Hepatocyte (in vitro differentiated cells): Measurements from ENCODE around the gene TMED10. TPM values are rescaled to one million over a fixed set of nuclear protein-coding genes. Genes with fewer than 3 reads are reported as not detected.

ENCODE experiments used
- DNase-seq: peaks from one replicate; pipeline ENCODE4 v3.0.0-alpha.2; 2016; ENCODE audit warnings: low spot score
- H2AFZ ChIP-seq: fragments of 200-600 bp; sonication (generic); 2 replicates; pipeline ENCODE4 v1.6.0; 2016; ENCODE audit warnings: antibody characterized with exemption, mild to moderate bottlenecking
- H3K27ac ChIP-seq: fragments of 200-600 bp; sonication (generic); 2 replicates; pipeline ENCODE4 v1.5.1; 2016; ENCODE audit warnings: mild to moderate bottlenecking
- H3K27me3 ChIP-seq: fragments of 200-600 bp; sonication (generic); 2 replicates; pipeline ENCODE4 v1.6.1; 2016
- H3K36me3 ChIP-seq: fragments of 200-600 bp; sonication (generic); replicated peaks from 2 replicates; pipeline ENCODE4 v1.5.1; 2016; ENCODE audit warnings: low read depth; ENCODE audit not compliant: insufficient read depth
- H3K4me1 ChIP-seq: fragments of 200-600 bp; sonication (generic); 2 replicates; pipeline ENCODE4 v1.5.1; 2016; ENCODE audit warnings: mild to moderate bottlenecking, moderate library complexity; ENCODE audit not compliant: insufficient read depth
- H3K4me2 ChIP-seq: fragments of 200-600 bp; sonication (generic); 2 replicates; pipeline ENCODE4 v1.6.0; 2016
- H3K4me3 ChIP-seq: fragments of 200-600 bp; sonication (generic); 2 replicates; pipeline ENCODE4 v1.5.1; 2016; ENCODE audit warnings: mild to moderate bottlenecking
- H3K79me2 ChIP-seq: fragments of 200-600 bp; sonication (generic); 2 replicates; pipeline ENCODE4 v1.6.0; 2017; ENCODE audit warnings: mild to moderate bottlenecking
- H3K9me2 ChIP-seq: fragments of 200-600 bp; sonication (generic); replicated peaks from 2 replicates; pipeline ENCODE4 v1.6.0; 2017; ENCODE audit warnings: mild to moderate bottlenecking; ENCODE audit not compliant: insufficient read depth
- H3K9me3 ChIP-seq: fragments of 200-600 bp; sonication (generic); 2 replicates; pipeline ENCODE4 v1.5.1; 2016; ENCODE audit warnings: low read depth, mild to moderate bottlenecking
- H4K20me1 ChIP-seq: fragments of 200-600 bp; sonication (generic); 2 replicates; pipeline ENCODE4 v1.6.0; 2016; ENCODE audit warnings: mild to moderate bottlenecking; ENCODE audit not compliant: insufficient read depth, poor library complexity, severe bottlenecking
- CTCF ChIP-seq: fragments of 200-600 bp; sonication (generic); IDR thresholded peaks from 2 replicates; pipeline ENCODE4 v1.5.1; 2016; ENCODE audit warnings: antibody characterized with exemption, mild to moderate bottlenecking; ENCODE audit not compliant: poor library complexity
- EZH2 ChIP-seq: fragments of 200-600 bp; sonication (generic); IDR thresholded peaks from 2 replicates; pipeline ENCODE4 v1.6.1; 2016; ENCODE audit warnings: antibody characterized with exemption, mild to moderate bottlenecking, borderline replicate concordance
- EZH2phosphoT487 ChIP-seq: fragments of 200-600 bp; sonication (generic); IDR thresholded peaks from one replicate; pipeline ENCODE4 v1.6.1; 2018; ENCODE audit warnings: antibody characterized with exemption, mild to moderate bottlenecking, low read depth, moderate library complexity; ENCODE audit not compliant: unreplicated experiment, severe bottlenecking
- WGBS: methylation state at CpG from one replicate; pipeline ENCODE4 v1.1.6; 2016; ENCODE audit warnings: low lambda C conversion rate; ENCODE audit errors: missing lambda C conversion rate; 5-methylcytosine and 5-hydroxymethylcytosine counted together
- polyA plus RNA-seq: library from polyadenylated mRNA; unstranded; fragments of >200 nt; fragmentation: Nextera tagmentation; extraction: Ambion mirVana; gene quantifications from 2 replicates; pipeline ENCODE4 v1.2.1, GENCODE V29; 2016
- total RNA-seq: library from RNA; depleted of rRNA; stranded (reverse); fragments of >200 nt; gene quantifications from 2 replicates; pipeline ENCODE4 v1.2.3, GENCODE V29; 2014

TMED10 gene
- total and polyA plus RNA-seq, 2 experiments from 2014 or later, result 375 to 390 TPM

DNA sequence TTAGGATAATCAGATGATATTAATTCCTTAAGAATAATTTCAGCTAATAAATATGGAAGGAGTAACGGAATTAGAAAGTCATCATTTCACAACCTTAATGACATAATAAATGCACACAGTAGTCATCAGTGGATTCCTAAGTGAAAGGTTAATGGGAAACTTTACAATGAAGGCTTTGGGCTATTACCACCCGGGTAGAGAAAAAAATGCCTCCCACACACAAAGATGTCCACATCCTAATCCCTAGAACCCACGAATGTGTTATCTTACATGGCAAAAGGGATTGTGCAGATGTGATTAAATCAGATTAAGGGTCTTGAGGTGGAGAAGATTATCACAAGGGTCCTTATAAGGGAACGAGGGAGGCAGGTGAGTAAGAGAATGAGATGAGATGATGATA, 5.6 kb downstream of the TMED10 start:
- Histone ChIP-seq H3K9me2 (no peaks in the 10 kb centered on the region), H3K9me3 (no peaks in the 10 kb centered on the region), H2AFZ (no peak overlapping the region), H3K4me3 (no peak overlapping the region), H3K27ac (no peak overlapping the region), H4K20me1 (peaks cover 88% of the 10 kb centered on the region), H3K4me2 (no peak overlapping the region), H3K4me1 (peaks cover 16% of the 10 kb centered on the region), H3K36me3 (no peaks in the 10 kb centered on the region), H3K27me3 (no peaks in the 10 kb centered on the region), H3K79me2 (peaks cover 100% of the 10 kb centered on the region)
- 69% methylated on average over 4 of the region's 4 CpGs for WGBS
- TF ChIP-seq EZH2phosphoT487, result no peak
- TF ChIP-seq EZH2, result no peak
- TF ChIP-seq CTCF, result no peak
- DNase-seq, result no peak

DNA sequence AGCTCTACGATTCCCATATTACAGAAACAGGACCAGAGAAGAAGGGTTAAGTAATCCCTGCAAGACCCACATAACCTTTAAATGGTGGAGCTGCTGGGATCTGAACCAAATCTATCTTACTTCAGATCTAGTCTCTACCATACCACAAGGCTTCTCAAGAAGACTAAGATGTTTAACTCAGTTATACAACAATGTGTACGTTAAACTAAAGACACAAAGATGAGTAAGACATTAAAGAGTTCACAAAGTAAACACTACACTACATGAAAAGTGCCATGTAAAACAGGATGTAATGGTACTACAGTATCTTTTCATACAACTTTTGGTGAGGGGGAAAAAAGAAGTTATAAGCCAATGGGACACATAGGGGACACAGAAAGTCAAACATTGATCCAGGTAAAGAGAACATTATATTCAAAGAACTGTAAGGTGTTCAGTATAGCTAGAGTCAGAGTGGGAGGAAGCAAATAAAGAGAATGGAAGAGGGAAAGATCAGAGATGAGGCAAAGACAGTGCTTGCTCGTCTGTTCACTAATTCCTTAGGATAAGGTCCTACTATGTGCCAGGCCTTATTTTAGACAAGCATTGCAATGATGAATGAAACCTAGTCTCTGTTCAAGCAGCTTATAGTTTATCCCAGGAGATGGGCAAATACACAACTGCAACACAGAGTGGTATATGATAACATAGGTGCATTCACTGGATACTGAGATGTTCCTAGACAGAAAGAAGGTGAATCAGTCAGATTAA, 7.7 kb downstream of the TMED10 start:
- no peak overlapping the region for H3K4me3 ChIP-seq
- no peaks in the 10 kb centered on the region for H3K9me2 ChIP-seq
- TF ChIP-seq EZH2, result no peak
- TF ChIP-seq CTCF, result no peak
- no peak for TF ChIP-seq EZH2phosphoT487
- no peak for DNase-seq
- H3K27ac ChIP-seq, result no peak overlapping the region
- WGBS, result 75% methylated on average over 3 of the region's 3 CpGs
- peaks cover 100% of the 10 kb centered on the region for H3K79me2 ChIP-seq
- H3K4me2 ChIP-seq, result no peak overlapping the region
- peaks cover 87% of the 10 kb centered on the region for H4K20me1 ChIP-seq
- H3K9me3 ChIP-seq, result no peaks in the 10 kb centered on the region
- H3K27me3 ChIP-seq, result no peaks in the 10 kb centered on the region
- no peak overlapping the region for H2AFZ ChIP-seq
- no peaks in the 10 kb centered on the region for H3K36me3 ChIP-seq
- peaks cover under 1% of the 10 kb centered on the region for H3K4me1 ChIP-seq

DNA sequence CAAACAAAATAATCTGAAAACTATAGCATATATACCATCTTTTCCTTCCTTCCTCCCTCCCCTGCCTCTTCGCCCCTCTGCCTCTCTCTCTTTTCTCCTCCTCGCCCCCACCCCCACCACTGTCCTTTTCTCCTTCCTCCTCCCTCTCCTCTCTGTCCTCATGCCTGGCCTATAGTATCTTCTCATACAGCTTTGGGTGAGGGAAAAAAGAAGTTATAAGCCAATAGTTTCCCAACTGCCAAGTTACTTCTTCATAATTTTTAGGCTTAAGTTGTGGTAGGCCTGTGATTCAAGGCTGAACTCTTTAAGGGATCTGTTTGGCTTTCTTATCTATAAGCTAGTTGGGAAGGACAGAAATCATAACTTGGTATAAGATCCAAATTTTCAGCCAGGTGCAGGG, 9.1 kb downstream of the TMED10 start:
- Histone ChIP-seq H3K27ac (no peak overlapping the region), H3K9me3 (no peaks in the 10 kb centered on the region), H4K20me1 (peaks cover 86% of the 10 kb centered on the region), H3K36me3 (no peaks in the 10 kb centered on the region), H3K9me2 (no peaks in the 10 kb centered on the region), H3K79me2 (peaks cover 100% of the 10 kb centered on the region), H3K4me1 (no peaks in the 10 kb centered on the region), H3K4me3 (no peak overlapping the region), H2AFZ (no peak overlapping the region), H3K27me3 (no peaks in the 10 kb centered on the region), H3K4me2 (no peak overlapping the region)
- no CpG with 5 or more reads among the region's 2 CpGs for whole genome bisulfite sequencing
- no peak for DNase-seq
- TF ChIP-seq EZH2 (no peak), CTCF (no peak), EZH2phosphoT487 (no peak)
